DMS 273 (cell line): ENCODE results near the gene PADI1.

Source experiments
- DNase-seq: peaks from one replicate; lab custom pipeline; 2025; ENCODE audit not compliant: unreplicated experiment; lab: John Stamatoyannopoulos, UW

Gene PADI1

DNA sequence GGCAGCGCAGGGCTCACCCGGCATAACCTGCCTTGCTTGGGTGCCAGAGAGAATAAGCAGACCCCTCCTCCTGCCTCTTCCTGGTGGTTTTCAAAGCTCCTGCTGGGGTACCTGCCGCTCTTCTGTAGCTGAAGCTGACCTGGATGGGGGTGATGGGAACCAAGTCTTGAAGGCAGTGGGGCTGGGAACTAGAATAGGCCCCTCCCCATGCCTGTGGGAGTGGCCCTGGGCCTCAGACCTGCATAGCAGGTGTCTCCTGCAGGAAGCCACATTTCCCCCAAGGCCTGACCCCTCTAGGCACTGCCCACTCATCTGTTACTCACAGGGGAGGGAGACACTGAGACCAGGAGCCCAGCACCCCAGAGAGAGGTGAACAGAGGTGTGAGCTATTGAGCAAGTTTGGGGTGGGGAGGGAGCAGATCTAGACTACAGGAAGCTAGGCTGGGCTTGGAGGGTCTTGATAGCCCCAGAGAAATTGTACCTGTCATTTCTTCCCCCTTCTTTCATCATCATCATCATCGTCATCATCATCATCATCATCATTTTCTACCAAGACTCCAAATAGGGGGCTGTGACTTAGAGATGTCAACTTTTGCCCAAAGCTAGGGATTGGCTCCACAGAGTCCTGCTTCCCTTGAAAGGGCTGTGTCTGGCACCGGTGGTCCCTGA is 10.1 kb downstream of the PADI1 start:
- DNase-seq, result no peak

DNA sequence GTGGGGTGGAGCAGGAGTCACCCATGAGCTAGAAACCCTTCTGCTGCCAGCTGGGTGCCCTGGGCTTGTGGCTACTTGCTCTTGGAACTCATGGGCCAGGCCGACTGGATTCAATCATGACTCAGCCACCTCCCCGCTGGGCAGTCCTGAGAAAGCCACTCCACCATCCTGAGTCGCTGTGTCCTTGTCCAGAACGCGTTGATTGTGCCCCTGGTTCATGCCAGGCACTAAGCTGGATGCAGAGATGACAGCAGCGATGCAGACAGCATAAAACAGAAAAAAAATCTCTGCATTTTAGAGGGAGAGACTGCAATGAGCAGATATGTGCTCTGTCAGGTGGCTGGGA is 10.6 kb downstream of the PADI1 start:
- DNase-seq, result no peak

DNA sequence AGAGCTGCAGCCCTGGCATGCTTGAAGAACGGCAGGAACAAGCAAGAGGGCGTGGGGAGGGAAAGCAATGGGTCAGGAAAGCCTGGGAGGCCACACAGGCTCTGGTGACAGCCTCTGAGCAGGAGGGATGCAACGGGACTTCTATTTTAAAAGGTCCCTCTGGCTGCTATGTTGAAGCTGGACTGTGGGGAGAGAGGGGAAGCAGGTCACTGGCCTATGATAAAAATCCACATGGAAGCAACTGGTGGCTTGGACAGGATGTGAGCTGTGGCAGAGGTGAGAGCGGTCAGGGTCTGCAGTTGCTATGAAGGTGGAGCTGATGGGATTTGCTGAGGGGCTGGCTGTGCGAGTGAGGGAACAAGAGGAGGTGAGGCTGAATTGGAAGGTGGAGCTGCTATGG is 11.2 kb downstream of the PADI1 start:
- no peak for DNase-seq

DNA sequence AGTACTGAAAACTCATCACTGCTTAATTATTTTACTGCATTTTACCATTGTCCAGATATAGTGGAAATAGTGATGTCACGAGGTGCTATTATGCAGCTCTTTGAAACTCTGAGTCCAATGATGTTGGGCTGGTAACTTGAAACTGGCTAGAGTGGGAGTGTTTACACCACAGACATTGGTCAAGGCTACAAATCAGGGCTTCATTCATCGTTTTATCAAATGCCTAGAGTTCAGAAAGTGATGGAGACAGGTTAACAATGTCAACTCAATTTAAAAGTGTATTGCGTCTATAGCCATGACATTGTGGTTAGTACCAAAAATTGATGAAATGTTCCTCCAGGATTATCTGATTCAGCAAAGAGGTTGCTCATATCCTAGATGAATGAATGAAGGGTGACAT is 12.7 kb downstream of the PADI1 start:
- no peak for DNase-seq

DNA sequence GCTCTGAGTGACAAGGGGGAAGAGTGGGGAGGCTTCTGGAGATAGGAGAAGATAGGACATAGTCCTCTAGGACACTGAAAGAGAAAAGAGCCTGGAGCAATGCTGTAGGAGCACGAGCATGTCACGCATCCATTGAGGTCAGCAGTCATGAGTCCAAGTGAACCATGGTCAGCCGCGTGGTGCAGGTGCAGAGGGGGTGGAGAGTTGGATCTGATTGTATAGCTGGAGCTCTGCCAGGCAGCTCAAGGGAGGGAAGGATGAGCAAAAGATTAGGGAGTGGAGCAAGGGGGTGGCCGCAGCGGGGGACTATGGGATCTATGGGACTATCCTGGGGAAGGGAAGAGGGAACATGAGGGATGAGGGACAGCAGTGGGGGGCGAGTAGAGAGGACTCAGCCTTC is 14.0 kb downstream of the PADI1 start:
- DNase-seq, result no peak

DNA sequence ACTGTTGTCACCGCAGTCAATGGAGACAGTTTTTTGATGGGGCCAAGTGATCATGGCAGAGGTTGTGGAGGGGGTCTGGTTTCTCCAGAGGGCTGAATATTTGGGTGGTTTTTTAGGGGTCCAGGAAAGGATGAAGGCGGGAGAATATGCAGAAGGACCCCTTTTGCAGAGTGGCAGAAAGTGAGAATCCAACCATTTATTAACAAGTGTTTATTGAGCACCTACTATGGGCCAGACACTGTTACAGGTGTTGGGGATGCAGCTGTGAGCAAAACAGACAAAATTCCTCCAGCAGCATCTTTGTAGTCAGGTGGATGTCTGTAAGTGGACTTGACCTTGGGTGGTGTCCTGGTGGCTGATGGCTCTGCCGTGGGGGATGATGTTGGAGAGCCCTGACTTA is 15.4 kb downstream of the PADI1 start:
- no peak for DNase-seq

DNA sequence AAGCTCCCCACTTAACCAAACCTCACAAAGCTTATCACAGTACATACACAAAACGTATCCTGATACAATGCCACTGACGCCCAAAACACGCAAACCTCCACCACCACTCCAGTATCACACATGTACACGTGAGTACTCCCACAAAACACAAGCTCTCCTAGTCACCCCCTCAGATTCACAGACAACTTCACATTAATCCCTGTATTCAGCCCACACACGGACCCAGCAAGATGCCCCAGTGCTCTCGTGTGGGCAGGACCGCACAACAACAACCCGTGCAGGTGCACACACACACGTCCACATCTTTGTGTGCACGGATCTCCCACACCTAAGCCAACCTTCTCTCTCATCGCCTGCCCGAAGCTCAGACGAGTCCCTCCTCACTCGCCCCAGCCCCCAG is 17.6 kb downstream of the PADI1 start:
- DNase-seq, result no peak

DNA sequence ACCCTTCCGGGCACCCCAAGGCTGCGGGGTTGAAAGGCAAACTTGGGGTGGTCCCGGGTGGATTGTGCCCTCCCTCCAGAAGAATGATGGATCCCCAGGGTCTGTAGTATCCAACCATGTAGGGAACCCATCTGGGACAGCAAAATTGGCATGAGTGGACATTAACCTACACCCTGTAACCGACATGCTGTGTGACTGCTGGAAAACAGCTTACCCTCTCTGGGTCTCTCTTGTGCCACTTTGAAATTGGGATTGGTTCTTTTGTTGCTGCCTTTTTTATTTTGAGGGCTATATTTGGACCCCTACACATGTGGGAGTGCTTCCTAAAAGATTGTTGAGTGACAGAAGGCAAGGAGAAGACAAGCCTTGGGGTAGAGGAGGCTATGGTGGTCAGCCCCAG is 19.5 kb downstream of the PADI1 start:
- no peak for DNase-seq

DNA sequence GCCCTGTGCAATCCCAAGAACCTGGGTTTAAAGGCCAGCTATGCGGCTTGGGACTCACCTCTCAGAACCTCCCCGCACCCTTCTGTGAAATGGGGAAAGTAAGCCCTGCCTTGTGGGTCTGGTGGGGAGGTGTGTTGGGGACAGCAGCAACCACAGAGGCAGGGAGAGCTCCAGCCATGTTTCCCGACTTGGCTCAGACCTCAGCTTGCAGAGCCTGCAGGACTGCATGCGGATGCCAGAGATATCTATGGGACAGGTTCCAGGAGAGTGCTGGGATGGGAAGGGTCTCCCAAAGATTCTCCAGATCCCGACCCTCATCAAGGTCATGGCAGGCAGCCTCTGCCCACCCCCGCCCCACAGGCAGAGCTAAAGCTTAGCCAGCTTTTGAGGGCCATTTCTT is 20.2 kb downstream of the PADI1 start:
- DNase-seq, result no peak

DNA sequence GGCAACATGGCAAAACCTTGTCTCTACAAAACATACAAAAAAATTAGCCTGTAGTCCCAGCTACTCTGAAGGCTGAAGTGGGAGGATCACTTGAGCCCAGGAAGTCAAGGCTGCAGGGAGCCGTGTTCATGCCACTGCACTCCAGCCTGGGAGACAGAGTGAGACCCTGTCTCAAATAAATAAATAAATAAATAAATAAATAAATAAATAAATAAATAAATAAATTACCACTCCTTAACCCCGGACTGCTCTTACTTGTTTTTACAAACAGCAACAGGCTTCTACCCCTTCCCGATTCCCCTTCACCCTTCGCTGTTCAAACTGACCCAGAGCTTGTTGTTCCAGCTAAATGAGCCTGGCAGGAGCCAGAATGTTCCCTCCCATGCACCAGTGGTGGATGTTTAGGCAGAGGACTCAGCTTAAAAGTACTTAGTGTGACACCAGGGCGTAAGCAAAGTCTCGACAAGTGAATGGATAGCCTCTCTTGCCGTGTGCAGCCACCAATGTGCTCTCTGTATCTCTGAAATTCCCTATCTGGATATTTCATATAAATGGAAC is 22.5 kb downstream of the PADI1 start:
- no peak for DNase-seq

DNA sequence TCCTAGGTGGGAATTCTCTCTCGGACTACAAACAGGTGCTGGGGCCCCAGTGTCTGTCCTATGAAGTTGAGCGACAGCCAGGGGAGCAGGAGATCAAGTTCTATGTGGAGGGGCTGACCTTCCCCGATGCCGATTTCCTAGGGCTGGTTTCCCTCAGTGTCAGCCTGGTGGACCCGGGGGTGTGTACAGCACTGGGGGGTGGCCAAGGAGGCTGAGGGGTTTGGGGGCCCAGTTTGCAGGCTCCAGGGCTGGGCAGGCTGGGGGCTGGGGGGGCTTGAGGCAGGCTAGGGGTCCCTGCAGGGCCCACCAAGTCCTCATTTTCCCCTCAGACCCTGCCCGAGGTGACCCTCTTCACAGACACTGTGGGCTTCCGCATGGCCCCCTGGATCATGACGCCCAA is 23.7 kb downstream of the PADI1 start:
- DNase-seq, result no peak

DNA sequence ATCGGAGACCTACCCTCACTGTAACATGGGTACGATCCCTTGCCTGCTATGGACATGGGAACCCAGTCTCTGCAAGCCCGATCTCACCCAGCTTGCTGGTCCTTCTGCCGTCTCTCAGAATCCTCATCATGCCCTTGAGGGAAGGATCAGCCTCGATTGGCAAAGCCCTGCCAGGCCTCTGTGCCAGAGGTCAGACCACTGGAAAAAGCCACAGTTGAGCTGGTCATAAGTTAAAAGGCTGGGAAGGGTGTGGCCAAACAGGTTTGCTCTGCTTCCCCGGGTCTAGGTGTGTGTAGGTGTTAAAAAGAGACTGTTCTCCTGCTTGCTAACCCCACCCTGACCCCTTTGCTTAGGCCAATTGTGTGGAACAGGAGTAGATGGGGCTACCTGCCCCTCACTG is 24.5 kb downstream of the PADI1 start:
- DNase-seq, result no peak

DNA sequence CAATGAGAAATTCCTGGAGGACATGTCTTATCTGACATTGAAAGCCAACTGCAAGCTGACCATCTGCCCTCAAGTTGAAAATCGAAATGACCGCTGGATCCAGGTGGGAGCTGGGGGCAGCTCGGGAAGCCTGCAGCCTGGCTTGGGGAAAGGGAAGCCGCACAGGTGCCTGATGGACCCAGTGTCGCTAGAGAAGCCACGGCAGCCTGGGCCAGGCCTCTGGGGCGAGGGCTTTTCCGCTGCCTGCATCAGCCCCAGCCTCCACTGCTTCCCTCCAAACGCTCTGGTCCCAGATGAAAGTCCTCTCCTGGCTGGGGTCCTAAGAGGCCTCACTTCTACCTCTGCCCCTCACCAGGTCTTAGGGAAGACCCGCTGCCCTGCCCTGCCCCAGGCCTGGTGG is 25.2 kb downstream of the PADI1 start:
- DNase-seq, result no peak

DNA sequence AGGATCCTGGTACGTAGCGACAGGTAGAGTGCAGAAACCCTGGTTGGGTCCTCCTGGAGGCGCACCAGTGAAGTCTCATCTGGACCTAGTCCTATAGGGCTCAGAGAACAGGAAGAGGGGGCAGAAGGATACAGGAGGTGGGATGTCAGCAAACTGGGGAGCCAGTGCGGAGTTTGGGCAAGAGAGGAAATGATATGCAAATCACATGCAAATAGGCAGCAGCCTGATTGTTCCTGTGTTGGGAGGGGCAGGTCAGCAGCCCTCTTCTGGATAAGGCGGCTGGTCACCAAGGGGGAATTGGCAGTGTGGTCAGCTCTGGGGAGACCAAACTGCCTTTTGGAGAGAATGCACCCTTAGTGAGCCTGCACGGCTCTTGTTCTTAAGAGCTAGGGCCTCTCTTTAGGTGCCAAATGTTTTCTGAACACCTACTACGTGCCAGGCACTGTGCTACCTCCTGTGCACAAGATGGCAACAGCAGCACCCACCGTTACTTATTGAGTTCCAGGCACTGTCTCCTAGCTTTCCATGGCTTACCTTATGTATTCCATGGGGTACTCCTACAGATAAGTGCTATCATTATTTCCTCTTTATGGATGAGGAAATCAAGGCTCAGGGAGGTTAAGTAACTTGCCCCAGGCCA is 25.9 kb downstream of the PADI1 start:
- DNase-seq, result no peak

DNA sequence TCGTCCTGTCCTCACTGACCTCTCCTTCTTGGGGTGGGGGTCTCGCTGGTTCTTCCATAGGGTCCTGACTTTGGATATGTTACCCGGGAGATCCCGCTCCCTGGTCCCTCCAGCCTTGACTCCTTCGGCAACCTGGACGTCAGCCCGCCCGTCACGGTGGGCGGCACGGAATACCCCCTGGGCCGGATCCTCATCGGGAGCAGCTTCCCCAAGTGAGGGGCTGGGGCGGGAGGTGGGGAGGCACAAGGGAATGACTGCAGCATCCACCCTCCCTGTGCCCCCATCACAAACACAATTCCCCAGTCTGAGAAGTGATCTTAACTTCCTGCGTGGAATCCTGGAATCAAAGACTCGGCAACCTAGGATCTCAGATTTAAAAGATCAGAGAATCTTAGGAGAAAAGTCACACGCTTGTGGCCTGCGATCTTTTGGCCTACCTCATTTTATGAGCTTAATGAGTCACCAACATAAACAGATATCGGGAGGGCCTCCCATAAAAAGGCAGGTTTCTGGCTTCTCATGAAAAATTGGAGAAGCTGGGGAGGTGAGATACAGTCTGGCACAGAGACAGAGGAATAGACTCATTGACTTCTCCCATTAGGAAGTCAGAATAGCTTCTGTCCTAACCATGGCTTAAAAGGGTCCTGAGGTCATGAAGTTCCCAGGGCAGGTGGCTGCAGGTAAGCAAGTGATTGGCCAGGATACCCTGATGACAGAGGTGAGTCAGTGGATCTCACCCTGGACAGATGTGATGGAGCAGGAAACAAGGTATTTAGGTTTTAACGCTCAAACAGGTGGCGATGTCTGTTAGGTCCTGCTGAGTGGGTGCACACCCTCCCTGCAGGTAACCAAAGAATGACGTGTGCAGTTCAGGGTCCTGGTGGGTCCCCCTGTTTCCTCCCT is 28.1 kb downstream of the PADI1 start:
- no peak for DNase-seq

DNA sequence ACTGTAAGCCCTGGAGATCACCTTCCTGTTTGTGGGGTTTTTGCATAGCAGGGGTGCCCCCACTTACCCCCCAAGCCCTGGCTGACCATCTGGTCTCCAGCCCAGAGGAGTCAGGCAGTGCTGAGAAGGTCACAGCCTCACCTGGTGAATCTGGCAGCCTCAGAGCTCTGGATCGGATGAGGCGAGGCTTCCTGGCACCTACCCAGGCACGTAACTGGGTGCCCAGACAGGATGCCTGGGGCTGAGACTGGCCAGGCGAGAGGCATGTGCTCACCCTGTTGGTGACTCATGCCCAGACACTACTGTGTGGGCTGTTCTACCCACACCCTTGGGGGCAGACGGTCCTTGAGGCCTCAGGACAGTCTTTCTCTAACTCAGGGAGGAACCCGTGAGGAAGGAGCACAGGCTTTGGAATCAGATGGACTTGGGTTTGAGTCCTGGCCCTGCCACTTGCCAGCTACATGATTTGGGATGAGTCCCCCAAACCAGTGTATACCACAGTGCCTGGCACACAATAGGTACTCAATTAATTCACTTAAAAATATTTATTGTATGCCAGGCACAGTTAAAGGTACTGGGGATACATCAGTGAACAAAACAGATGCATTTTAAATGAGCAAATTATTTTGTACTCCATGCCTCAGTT is 28.9 kb downstream of the PADI1 start:
- peak; percentile 21 for DNase-seq

DNA sequence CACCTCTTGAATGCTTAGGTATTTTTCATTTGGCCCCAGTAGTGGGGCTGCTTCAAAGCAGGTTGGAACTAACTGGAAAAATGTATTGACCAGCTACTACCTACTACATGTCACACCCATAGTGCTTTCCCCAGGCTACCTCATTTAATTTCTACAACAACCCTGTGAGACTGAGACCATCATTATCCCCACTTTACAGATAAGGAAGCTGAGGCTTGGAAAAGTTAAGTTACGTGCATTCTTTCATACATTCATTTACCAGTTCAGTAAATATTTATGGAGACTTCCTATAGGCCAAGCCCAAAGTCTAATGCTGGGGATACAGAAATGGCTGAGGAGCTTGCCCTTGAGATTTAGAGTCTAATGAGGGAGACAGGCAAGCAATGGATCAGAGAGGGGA is 29.5 kb downstream of the PADI1 start:
- no peak for DNase-seq

DNA sequence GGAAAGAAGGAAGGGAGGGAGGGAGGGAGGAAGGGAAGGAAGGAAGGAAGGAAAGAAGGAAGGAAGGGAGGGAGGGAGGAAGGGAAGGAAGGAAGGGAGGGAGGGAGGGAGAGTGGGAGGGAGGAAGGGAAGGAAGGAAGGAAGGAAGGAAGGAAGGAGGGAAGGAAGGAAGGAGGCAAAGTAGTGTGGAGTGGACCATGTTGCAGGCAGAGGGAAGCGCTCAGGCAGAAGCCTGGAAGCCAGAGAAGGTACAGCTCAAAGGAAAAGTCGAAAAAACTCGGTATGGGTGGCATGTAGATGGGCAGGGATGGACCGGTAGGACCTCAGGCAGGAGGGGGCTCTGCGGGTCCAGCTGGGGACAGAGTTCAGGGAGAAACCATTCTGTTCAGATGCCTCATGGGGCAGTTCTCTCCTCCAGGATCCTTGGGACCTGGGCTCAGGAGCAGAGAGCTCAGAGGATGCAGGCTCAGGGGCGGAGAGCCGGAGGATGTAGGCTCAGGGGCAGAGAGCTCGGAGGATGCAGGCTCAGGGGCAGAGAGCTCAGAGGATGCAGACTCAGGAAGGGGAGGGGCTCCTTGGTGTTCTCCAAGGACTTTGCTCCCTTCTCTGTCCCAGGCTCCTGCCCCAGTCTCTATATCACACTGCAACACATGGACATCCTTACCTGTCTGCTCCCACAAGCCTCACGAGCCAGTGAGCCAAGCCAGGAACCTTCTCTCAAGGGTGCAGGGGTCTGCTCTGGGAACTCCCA is 30.4 kb downstream of the PADI1 start:
- no peak for DNase-seq

DNA sequence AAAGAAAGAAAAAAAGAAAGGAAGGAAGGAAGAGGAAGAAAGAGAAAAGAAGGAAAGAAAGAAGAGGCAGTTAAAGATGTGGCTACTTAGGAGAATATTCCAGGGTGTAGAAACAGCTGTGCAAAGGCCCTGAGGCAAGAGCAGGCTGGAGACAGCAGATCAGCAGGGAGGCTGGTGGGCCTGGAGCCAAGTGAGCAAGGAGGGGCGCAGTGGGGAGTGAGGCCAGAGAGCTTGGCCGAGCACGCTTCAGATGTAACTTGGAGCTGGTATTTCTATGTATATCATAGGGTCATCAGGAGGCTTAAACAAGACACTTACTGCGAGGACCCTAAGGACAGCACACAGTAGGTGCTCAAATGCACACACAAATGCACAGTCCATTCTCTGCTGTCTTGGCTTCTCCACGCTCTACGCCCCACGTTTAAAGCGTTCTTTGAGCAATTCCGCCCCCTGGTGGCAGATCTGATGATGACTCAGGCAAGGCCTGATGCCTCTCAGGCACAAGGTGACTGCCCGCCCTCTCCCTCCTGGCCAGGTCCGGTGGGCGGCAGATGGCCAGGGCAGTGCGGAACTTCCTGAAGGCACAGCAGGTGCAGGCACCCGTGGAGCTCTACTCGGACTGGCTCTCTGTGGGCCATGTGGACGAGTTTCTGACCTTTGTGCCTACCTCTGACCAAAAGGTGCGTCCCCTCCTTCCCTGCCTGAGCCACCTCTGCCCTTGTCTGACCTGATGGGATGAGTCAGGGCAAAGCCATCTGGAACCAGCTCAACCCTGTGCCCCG is 32.0 kb downstream of the PADI1 start:
- DNase-seq, result peak; percentile 94

DNA sequence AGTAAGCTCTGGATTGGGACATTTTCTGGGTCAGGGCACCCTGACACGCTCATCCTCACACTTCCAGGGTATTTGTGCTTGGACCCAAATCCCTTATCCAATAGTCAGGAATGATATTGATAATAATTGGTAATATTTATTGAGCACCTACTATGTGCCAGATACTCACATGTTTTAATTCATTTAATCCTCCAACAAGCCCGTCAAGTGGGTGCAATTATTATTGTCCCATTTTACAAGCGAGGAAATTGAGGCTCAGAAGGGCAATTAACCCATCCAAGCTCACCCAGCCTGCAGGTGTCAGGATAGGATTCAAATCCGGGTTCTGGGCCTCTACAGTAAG is 32.6 kb downstream of the PADI1 start:
- DNase-seq, result no peak
